ENCODE data around the gene SLC35G6.
A peak's percentile ranks its signal among the peaks of the same experiment; 100 is the strongest.
"Not testable (repeated sequence)": the region's sequence is repeated elsewhere in the genome, so short reads cannot be mapped to it uniquely, and the experiment has no call there.

SLC35G6 gene

GRCh38 chr17:7479213-7480088 lies 1.8 kb upstream of the SLC35G6 start, which contains the start of gene ZBTB4:
Gene ZBTB4 (minus strand): TSS chr17:7479631. CDS start chr17:7466801, 12,830 bp downstream.
- peak within 1 kb of the TSS; percentile 52 for H3K4me3 ChIP-seq (ENCODE audit: control insufficient read depth, low read depth, low read length)
- no peak for DNase-seq (ENCODE audit: low read depth)
- TF ChIP-seq, protein P1, sequence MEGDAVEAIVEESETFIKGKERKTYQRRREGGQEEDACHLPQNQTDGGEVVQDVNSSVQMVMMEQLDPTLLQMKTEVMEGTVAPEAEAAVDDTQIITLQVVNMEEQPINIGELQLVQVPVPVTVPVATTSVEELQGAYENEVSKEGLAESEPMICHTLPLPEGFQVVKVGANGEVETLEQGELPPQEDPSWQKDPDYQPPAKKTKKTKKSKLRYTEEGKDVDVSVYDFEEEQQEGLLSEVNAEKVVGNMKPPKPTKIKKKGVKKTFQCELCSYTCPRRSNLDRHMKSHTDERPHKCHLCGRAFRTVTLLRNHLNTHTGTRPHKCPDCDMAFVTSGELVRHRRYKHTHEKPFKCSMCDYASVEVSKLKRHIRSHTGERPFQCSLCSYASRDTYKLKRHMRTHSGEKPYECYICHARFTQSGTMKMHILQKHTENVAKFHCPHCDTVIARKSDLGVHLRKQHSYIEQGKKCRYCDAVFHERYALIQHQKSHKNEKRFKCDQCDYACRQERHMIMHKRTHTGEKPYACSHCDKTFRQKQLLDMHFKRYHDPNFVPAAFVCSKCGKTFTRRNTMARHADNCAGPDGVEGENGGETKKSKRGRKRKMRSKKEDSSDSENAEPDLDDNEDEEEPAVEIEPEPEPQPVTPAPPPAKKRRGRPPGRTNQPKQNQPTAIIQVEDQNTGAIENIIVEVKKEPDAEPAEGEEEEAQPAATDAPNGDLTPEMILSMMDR (IDR thresholded peaks at IDR 0.05; ENCODE audit: control insufficient read depth, insufficient read depth, low read depth, low read length, missing control alignments), result no peak

DNA sequence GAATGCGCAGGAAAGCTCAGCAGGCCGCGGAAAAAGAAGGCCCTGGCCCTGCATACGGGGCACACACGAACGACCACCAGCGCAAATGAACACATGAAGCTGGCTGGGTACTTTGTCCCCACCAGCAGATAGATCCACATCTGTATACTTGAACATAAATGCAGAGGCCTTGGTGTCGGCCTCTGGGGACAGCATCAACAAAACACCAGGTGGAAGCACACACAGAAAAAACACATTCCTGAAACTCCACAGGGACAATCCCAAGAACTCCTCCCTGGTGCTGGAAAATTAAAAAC lies 1.2 kb upstream of the SLC35G6 start:
- peak overlapping the region; percentile 52 for H3K4me3 ChIP-seq (ENCODE audit: control insufficient read depth, low read depth, low read length)
- no peak for DNase-seq (ENCODE audit: low read depth)
- TF ChIP-seq, protein P1 (IDR thresholded peaks at IDR 0.05; ENCODE audit: control insufficient read depth, insufficient read depth, low read depth, low read length, missing control alignments), result no peak

DNA sequence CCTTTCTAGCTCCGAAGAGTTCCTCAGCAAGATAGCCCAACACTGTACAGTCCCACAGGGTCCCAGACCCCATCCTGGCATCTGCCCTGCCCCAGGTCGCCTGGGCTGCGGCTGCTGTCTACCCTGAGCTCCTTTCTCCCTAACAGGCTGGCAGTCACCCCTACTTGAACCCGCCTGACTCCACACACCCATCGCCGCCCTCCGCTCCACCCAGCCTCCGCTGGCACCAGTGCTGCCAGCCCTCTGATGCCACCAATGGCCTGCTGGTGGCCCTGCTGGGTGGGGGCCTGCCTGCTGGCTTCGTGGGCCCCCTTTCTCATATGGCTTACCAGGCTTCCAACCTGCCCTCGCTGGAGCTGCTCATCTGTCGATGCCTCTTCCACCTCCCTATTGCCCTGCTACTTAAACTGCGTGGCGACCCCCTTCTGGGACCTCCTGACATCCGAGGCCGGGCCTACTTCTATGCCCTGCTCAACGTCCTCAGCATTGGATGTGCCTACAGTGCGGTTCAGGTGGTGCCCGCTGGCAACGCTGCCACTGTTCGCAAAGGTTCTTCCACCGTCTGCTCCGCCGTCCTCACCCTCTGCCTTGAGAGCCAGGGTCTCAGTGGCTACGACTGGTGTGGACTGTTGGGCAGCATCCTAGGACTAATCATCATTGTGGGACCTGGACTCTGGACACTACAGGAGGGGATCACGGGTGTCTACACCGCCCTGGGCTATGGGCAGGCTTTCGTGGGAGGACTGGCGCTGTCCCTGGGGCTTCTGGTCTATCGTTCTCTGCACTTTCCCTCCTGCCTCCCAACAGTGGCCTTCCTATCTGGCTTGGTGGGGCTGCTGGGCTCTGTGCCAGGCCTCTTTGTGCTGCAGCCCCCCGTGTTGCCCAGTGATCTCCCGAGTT lies 846 bp downstream of the SLC35G6 start:
- not testable (repeated sequence) for H3K4me3 ChIP-seq (ENCODE audit: control insufficient read depth, low read depth, low read length); DNase-seq (ENCODE audit: low read depth)

- peak overlapping the region; percentile 92 for H3K4me3 ChIP-seq (ENCODE audit: control insufficient read depth, low read depth, low read length)
- not testable (repeated sequence) for DNase-seq (ENCODE audit: low read depth)
Measured at GRCh38 chr17:7482742-7483088, 1.5 kb downstream of the SLC35G6 start.

DNA sequence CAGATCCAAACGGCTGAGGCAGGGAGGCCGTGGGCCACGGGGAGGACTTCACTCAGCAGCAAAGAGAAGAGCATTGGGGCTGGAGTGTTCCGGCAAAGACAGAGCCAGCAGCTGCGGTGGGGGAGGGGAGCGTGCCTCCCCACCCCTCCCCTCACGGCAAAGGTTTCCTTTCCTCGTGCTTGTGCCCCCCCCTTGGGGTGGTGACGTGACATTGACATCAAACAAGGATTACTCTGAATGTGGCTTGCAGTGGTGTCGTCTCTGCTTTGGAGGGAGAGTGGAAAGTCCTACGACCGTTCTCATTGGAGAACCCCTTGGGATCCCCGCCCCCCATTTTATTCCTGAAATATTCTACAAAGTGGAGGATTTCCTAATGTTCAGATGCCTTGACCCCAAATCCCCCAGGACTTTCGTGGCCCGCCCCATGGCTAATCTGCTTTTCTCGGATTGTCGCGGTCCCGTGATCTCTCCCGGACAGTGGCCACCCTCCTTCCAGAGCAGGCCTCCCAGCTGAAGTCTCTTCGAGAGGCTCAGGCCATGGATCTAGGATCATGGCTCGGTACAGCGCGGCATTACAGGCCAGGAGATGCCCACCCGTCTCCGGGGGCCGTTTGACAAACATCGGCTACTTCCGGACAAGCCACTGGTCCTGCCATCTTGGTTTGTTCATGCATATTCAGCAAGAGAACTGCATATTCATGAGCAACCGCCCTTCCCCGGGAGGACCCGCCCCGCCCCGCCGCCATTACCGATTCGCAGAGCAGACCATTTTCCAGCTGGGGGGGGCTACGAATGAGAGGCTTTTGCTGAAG lies 2.2 kb downstream of the SLC35G6 start:
- TF ChIP-seq, protein P1 (IDR thresholded peaks at IDR 0.05; ENCODE audit: control insufficient read depth, insufficient read depth, low read depth, low read length, missing control alignments), result no peak
- DNase-seq (ENCODE audit: low read depth), result peak; percentile 73
- H3K4me3 ChIP-seq (ENCODE audit: control insufficient read depth, low read depth, low read length), result peak overlapping the region; percentile 92

DNA sequence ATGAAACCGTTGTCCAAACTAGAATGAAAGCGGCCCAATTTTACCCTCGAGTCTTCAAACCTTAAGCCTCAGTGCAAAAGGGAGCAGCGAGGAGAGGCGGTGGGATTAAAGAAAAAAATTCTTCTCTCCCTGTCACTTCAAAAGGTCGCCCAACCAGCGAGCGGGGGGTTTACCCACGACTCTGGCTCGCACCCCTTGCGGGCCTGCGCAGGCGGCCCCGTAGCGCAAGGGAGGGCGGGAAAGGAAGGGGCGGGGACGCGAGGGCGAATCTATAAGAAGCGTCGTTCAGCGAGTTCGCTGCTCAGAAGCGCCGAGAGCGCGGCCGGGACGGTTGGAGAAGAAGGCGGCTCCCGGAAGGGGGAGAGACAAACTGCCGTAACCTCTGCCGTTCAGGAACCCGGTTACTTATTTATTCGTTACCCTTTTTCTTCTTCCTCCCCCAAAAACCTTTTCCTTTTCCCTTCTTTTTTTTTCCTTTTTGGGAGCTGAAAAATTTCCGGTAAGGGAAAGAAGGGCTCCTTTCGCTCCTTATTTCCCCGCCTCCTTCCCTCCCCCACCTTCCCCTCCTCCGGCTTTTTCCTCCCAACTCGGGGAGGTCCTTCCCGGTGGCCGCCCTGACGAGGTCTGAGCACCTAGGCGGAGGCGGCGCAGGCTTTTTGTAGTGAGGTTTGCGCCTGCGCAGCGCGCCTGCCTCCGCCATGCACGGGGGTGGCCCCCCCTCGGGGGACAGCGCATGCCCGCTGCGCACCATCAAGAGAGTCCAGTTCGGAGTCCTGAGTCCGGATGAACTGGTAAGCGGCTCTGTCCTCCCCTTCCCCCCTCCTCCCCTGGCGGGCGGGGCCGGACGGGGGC lies 3.0 kb downstream of the SLC35G6 start, which contains the start of gene POLR2A:
TSS of gene POLR2A (plus strand) at position 300 of the 852 bp plus-strand sequence.
- TF ChIP-seq, protein P1 (IDR thresholded peaks at IDR 0.05; ENCODE audit: control insufficient read depth, insufficient read depth, low read depth, low read length, missing control alignments), result no peak
- peak; percentile 95 for DNase-seq (ENCODE audit: low read depth)
- peak within 1 kb of the TSS; percentile 92 for H3K4me3 ChIP-seq (ENCODE audit: control insufficient read depth, low read depth, low read length)
